A673 (cell line): ENCODE measurements around the gene COA4. TPM values are rescaled to one million over a fixed set of nuclear protein-coding genes. Genes with fewer than 3 reads are reported as not detected.

ENCODE experiments used
- BruUV-seq: library from RNA; stranded (reverse); fragments of 400-500 nt; replicated peaks from 2 replicates; lab custom pipeline; 2021; lab: Mats Ljungman, UMichigan
- CTCF ChIA-PET: fragments of 300-600 bp; sonication (Branson Sonifier 250); formaldehyde crosslinking; loops from one replicate; lab custom pipeline; 2022; ENCODE audit warnings: antibody characterized with exemption; lab: Charles Lee
- POLR2A ChIA-PET: fragments of 300-600 bp; sonication (Branson Sonifier 250); formaldehyde crosslinking; loops from one replicate; lab custom pipeline; 2022; ENCODE audit warnings: antibody characterized with exemption; ENCODE audit not compliant: low non-redundant PET; lab: Charles Lee
- DNase-seq: peaks from one replicate; pipeline ENCODE4 v3.0.0-alpha.2; 2015; ENCODE audit warnings: low spot score
- H3K27ac ChIP-seq: fragments of 200-600 bp; sonication (generic); 2 replicates; pipeline ENCODE4 v1.5.1; 2016; ENCODE audit warnings: mixed run types, low read depth, mild to moderate bottlenecking, mixed read lengths, antibody characterized with exemption, low read length; ENCODE audit not compliant: poor library complexity, severe bottlenecking
- H3K27me3 ChIP-seq: fragments of 200-600 bp; sonication (generic); replicated peaks from 2 replicates; pipeline ENCODE4 v1.6.1; 2017; ENCODE audit warnings: mixed run types, low read depth, mild to moderate bottlenecking, mixed read lengths, antibody characterized with exemption, low read length; ENCODE audit not compliant: insufficient read depth, poor library complexity
- H3K36me3 ChIP-seq: fragments of 200-600 bp; sonication (generic); 2 replicates; pipeline ENCODE4 v1.6.1; 2016; ENCODE audit warnings: mixed run types, mild to moderate bottlenecking, mixed read lengths, antibody characterized with exemption, low read length; ENCODE audit not compliant: insufficient read depth, poor library complexity, severe bottlenecking
- H3K4me1 ChIP-seq: fragments of 200-600 bp; sonication (generic); 2 replicates; pipeline ENCODE4 v1.6.1; 2017; ENCODE audit warnings: mixed run types, mild to moderate bottlenecking, mixed read lengths, antibody characterized with exemption, low read length; ENCODE audit not compliant: insufficient read depth, poor library complexity, severe bottlenecking
- H3K4me3 ChIP-seq: fragments of 200-600 bp; sonication (generic); 2 replicates; pipeline ENCODE4 v1.5.1; 2016; ENCODE audit warnings: low read depth, mixed run types, mild to moderate bottlenecking, mixed read lengths, low read length; ENCODE audit not compliant: poor library complexity, severe bottlenecking
- H3K9me3 ChIP-seq: fragments of 200-600 bp; sonication (generic); 2 replicates; pipeline ENCODE4 v1.6.1; 2016; ENCODE audit warnings: mixed run types, low read depth, mild to moderate bottlenecking, mixed read lengths, antibody characterized with exemption, low read length; ENCODE audit not compliant: poor library complexity, severe bottlenecking
- EZH2 ChIP-seq: fragments of 200-600 bp; sonication (generic); IDR thresholded peaks from 2 replicates; pipeline ENCODE4 v1.6.1; 2017; ENCODE audit warnings: borderline replicate concordance, low read depth, mild to moderate bottlenecking, mixed read lengths, antibody characterized with exemption, low read length; ENCODE audit not compliant: poor library complexity, severe bottlenecking
- intact Hi-C: fragments of 100-400 bp; cut with micrococcal nuclease; formaldehyde crosslinking; loops from one replicate; pipeline ENCODE4 v1.10.0; 2022; ENCODE audit not compliant: unreplicated experiment
- total RNA-seq: library from RNA; stranded (reverse); gene quantifications from 2 replicates; pipeline ENCODE4 v1.2.3, GENCODE V29; 2021
- TF ChIP-seq, protein P1 (sequence below): fragments of 300-800, 200-600 bp; sonication (generic); conservative IDR thresholded peaks from 2 replicates; pipeline ENCODE4 v1.5.1; 2017; ENCODE audit warnings: low read depth, mild to moderate bottlenecking, antibody characterized with exemption, low read length, moderate library complexity, mixed read lengths

COA4 gene
- total RNA-seq, 1 experiment from 2014 or later, result 113 TPM

DNA sequence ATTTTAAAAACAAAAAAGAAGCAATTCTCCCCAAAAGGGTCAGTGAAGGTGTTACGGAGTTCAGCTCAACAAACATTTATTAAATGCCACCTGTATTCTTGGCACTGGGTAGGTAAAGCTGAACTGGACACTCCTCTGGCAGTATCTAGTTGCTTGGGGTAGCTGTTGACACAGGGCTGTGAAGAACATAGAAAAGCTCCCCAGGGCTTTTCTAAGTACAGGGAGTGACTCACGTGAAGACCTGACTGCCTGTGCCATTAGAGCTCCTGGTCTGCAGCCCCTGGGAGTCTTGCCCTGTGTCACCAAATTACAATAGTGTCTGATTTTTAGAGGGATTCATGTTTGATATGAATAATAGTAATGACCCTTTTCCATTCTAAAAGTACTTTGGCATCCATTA, 43.6 kb downstream of the COA4 start:
- Histone ChIP-seq H3K4me3 (no peak overlapping the region), H3K27me3 (no peaks in the 10 kb centered on the region), H3K4me1 (no peaks in the 10 kb centered on the region), H3K9me3 (no peaks in the 10 kb centered on the region), H3K27ac (no peak overlapping the region), H3K36me3 (no peaks in the 10 kb centered on the region)
- intact Hi-C loops, result no loop called here
- BruUV-seq, result no TSS peak
- ChIA-PET CTCF (no interaction called here), POLR2A (no interaction called here)
- TF ChIP-seq, protein P1, sequence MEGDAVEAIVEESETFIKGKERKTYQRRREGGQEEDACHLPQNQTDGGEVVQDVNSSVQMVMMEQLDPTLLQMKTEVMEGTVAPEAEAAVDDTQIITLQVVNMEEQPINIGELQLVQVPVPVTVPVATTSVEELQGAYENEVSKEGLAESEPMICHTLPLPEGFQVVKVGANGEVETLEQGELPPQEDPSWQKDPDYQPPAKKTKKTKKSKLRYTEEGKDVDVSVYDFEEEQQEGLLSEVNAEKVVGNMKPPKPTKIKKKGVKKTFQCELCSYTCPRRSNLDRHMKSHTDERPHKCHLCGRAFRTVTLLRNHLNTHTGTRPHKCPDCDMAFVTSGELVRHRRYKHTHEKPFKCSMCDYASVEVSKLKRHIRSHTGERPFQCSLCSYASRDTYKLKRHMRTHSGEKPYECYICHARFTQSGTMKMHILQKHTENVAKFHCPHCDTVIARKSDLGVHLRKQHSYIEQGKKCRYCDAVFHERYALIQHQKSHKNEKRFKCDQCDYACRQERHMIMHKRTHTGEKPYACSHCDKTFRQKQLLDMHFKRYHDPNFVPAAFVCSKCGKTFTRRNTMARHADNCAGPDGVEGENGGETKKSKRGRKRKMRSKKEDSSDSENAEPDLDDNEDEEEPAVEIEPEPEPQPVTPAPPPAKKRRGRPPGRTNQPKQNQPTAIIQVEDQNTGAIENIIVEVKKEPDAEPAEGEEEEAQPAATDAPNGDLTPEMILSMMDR, result no peak
- no peak for TF ChIP-seq EZH2
- no peak for DNase-seq

DNA sequence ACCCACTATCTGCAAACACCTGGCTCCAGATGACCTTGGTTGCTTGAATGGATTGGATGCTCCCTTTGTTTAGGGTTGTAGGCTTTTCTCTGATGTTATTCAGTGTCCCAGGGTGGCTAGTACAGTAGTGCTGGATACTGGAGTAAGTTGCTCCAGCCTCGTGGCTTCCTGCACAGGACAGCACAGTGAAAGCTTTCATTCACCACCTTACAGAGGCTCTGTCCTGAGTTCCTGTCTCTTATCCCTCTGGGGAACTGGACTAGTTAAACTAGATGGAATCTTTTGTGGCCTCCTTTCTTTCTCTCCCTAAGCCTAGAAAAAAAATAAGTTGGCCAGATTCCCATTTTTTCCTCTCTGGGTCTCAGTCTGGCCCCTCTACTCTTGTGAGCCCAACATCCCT, 46.4 kb downstream of the COA4 start:
- TF ChIP-seq, protein P1, result no peak
- no peak for TF ChIP-seq EZH2
- ChIA-PET POLR2A (no interaction called here), CTCF (no interaction called here)
- Histone ChIP-seq H3K27me3 (no peaks in the 10 kb centered on the region), H3K27ac (no peak overlapping the region), H3K4me3 (no peak overlapping the region), H3K9me3 (no peaks in the 10 kb centered on the region), H3K4me1 (no peaks in the 10 kb centered on the region), H3K36me3 (peaks cover 4% of the 10 kb centered on the region)
- intact Hi-C loops, result no loop called here
- no peak for DNase-seq
- BruUV-seq, result no TSS peak

Other genes with a start within 250 kb of the COA4 start
- gene PLEKHB1, start 230.3 kb downstream of the COA4 start, total RNA-seq, result 0.15 TPM in 1 of 2 replicates, not detected in the other
- 104 and 105 TPM in 2 replicates for gene RAB6A, start 115.8 kb downstream of the COA4 start, total RNA-seq
- 87.4 and 92.6 TPM in 2 replicates for gene MRPL48, start 89.0 kb downstream of the COA4 start, total RNA-seq
- gene PAAF1, start 153 bp upstream of the COA4 start, total RNA-seq, result 20.3 and 25.0 TPM in 2 replicates
- gene DNAJB13, start 74.2 kb upstream of the COA4 start, total RNA-seq, result 0.41 TPM in 1 of 2 replicates, not detected in the other
- 88.5 and 106 TPM in 2 replicates for gene UCP2, start 106.0 kb upstream of the COA4 start, total RNA-seq
- gene UCP3, start 132.2 kb upstream of the COA4 start, total RNA-seq, result 2.3 and 3.6 TPM in 2 replicates